ENCODE data around the gene ALX3. TPM values are rescaled to one million over a fixed set of nuclear protein-coding genes. Genes with fewer than 3 reads are reported as not detected.
"Not testable (repeated sequence)": the region's sequence is repeated elsewhere in the genome, so short reads cannot be mapped to it uniquely, and the experiment has no call there.

ALX3 gene
- total RNA-seq, 1 donor from 2014 or later: not detected

GRCh38 chr1:110051262-110051648 is 19.2 kb downstream of the ALX3 start:
- no peak for ATAC-seq
- DNase-seq: no peak
- intact Hi-C loops (cut with micrococcal nuclease): loop anchor here (5.0 kb wide), 1 partner anchor 56 kb away; no protein-coding TSS in a partner anchor

- ATAC-seq (peak; percentile 15), DNase-seq (no peak)
- intact Hi-C loops (cut with micrococcal nuclease): loop anchor here (5.0 kb wide), 1 partner anchor 57 kb away; no protein-coding TSS in a partner anchor
Measured at GRCh38 chr1:110050602-110051261, 19.7 kb downstream of the ALX3 start.

GRCh38 chr1:110049801-110050601 is 20.5 kb downstream of the ALX3 start:
- no peak for ATAC-seq
- peak; percentile 50 for DNase-seq
- intact Hi-C loops (cut with micrococcal nuclease): loop anchor here (5.0 kb wide), 1 partner anchor 57 kb away; no protein-coding TSS in a partner anchor

GRCh38 chr1:110048923-110049601 is 21.4 kb downstream of the ALX3 start:
- intact Hi-C loops (cut with micrococcal nuclease): no loop called here
- DNase-seq (no peak), ATAC-seq (peak; percentile 7)

- no peak for ATAC-seq
- intact Hi-C loops (cut with micrococcal nuclease): no loop called here
Measured at GRCh38 chr1:110048240-110048639, 22.2 kb downstream of the ALX3 start.

GRCh38 chr1:110047463-110047862 is 23.0 kb downstream of the ALX3 start:
- ATAC-seq (no peak), DNase-seq (no peak)
- intact Hi-C loops (cut with micrococcal nuclease): no loop called here

More at GRCh38 chr1:110048240-110048639, 22.2 kb downstream of the ALX3 start:
- DNase-seq: no peak

GRCh38 chr1:110043016-110043415 is 27.5 kb downstream of the ALX3 start:
- DNase-seq: no peak
- intact Hi-C loops (cut with micrococcal nuclease): no loop called here

GRCh38 chr1:110040548-110040947 is 29.9 kb downstream of the ALX3 start:
- no peak for ATAC-seq
- intact Hi-C loops (cut with micrococcal nuclease): no loop called here

More at GRCh38 chr1:110043016-110043415, 27.5 kb downstream of the ALX3 start:
- no peak for ATAC-seq

GRCh38 chr1:110039641-110040040 is 30.8 kb downstream of the ALX3 start:
- DNase-seq (no peak), ATAC-seq (no peak)
- intact Hi-C loops (cut with micrococcal nuclease): no loop called here

More at GRCh38 chr1:110040548-110040947, 29.9 kb downstream of the ALX3 start:
- DNase-seq: no peak

- intact Hi-C loops (cut with micrococcal nuclease): no loop called here
- ATAC-seq (no peak), DNase-seq (no peak)
Measured at GRCh38 chr1:110038271-110038670, 32.2 kb downstream of the ALX3 start.

- intact Hi-C loops (cut with micrococcal nuclease): no loop called here
- ATAC-seq (no peak), DNase-seq (no peak)
Measured at GRCh38 chr1:110035236-110035752, 35.2 kb downstream of the ALX3 start.

- intact Hi-C loops (cut with micrococcal nuclease): no loop called here
- ATAC-seq (peak; percentile 97), DNase-seq (peak; percentile 93)
Measured at GRCh38 chr1:110034451-110035235, 35.8 kb downstream of the ALX3 start, which contains the start of gene STRIP1. Gene STRIP1, plus strand, starts transcription at chr1:110034624. Its CDS starts 14 bp downstream, at chr1:110034638.

- intact Hi-C loops (cut with micrococcal nuclease): no loop called here
- DNase-seq (no peak), ATAC-seq (no peak)
Measured at GRCh38 chr1:110034040-110034450, 36.4 kb downstream of the ALX3 start.

- intact Hi-C loops (cut with micrococcal nuclease): no loop called here
- DNase-seq (no peak), ATAC-seq (no peak)
Measured at GRCh38 chr1:110033421-110033820, 37.1 kb downstream of the ALX3 start.

- no peak for ATAC-seq
- intact Hi-C loops (cut with micrococcal nuclease): no loop called here
- DNase-seq: no peak
Measured at GRCh38 chr1:110032327-110032726, 38.1 kb downstream of the ALX3 start.

GRCh38 chr1:110030687-110031086 is 39.8 kb downstream of the ALX3 start:
- DNase-seq; intact Hi-C loops (cut with micrococcal nuclease); ATAC-seq: not testable (repeated sequence)

- no peak for ATAC-seq
- intact Hi-C loops (cut with micrococcal nuclease): no loop called here
- DNase-seq: no peak
Measured at GRCh38 chr1:110024613-110025012, 45.9 kb downstream of the ALX3 start.

- no peak for ATAC-seq
- DNase-seq: no peak
- intact Hi-C loops (cut with micrococcal nuclease): no loop called here
Measured at GRCh38 chr1:110021285-110021684, 49.2 kb downstream of the ALX3 start.

- intact Hi-C loops (cut with micrococcal nuclease): no loop called here
- DNase-seq: no peak
- no peak for ATAC-seq
Measured at GRCh38 chr1:110019770-110020169, 50.7 kb downstream of the ALX3 start.
